OCI-LY3 (cell line): Measurements from ENCODE around the gene GDI1.

ENCODE experiments used
- EZH2phosphoT487 ChIP-seq: fragments of 200-600 bp; shearing (Covaris generic); IDR thresholded peaks from 2 replicates; pipeline ENCODE4 v1.6.1; 2018; ENCODE audit warnings: antibody characterized with exemption, mixed run types, low read depth
- TF ChIP-seq, protein P1 (sequence below): fragments of 200-600, 300-600 bp; sonication (generic); IDR thresholded peaks from 2 replicates; pipeline ENCODE4 v1.5.1; 2014; ENCODE audit warnings: antibody characterized with exemption, low read length, low read depth

DNA sequence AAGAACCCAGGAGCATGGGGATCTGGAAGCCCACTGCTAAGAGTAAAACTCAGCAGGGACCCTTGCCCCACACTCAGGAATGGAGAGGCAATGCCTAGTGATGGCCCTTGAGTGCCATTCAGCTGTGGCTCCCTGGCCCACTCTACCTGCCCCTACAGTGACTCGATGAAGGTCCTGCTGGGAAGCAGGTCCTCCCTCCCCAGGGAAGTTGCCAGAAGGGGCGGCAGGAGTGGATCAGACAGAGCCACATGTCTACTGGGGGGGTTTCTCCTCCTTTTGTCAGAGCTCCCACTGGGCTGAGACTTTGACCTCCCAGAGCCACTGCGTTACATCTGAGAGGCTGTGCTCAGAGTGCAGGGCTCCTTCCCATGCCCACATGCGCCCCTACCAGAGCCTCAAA, 52.2 kb downstream of the GDI1 start:
- TF ChIP-seq, protein P1, sequence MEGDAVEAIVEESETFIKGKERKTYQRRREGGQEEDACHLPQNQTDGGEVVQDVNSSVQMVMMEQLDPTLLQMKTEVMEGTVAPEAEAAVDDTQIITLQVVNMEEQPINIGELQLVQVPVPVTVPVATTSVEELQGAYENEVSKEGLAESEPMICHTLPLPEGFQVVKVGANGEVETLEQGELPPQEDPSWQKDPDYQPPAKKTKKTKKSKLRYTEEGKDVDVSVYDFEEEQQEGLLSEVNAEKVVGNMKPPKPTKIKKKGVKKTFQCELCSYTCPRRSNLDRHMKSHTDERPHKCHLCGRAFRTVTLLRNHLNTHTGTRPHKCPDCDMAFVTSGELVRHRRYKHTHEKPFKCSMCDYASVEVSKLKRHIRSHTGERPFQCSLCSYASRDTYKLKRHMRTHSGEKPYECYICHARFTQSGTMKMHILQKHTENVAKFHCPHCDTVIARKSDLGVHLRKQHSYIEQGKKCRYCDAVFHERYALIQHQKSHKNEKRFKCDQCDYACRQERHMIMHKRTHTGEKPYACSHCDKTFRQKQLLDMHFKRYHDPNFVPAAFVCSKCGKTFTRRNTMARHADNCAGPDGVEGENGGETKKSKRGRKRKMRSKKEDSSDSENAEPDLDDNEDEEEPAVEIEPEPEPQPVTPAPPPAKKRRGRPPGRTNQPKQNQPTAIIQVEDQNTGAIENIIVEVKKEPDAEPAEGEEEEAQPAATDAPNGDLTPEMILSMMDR: no peak
- no peak for TF ChIP-seq EZH2phosphoT487
